GM21825 (cell line): ENCODE results near the gene SLC46A1.
A peak's percentile ranks its signal among the peaks of the same experiment; 100 is the strongest.
"Not testable (repeated sequence)": the region's sequence is repeated elsewhere in the genome, so short reads cannot be mapped to it uniquely, and the experiment has no call there.

Experiments used
- ATAC-seq: cut with Tn5 transposase; IDR thresholded peaks from one replicate; pipeline ENCODE4 v1.9.1; 2021; ENCODE audit warnings: mild to moderate bottlenecking, moderate library complexity; ENCODE audit not compliant: unreplicated experiment

Gene SLC46A1

GRCh38 chr17:28405632-28406472 lies at the start of gene SLC46A1:
TSS of gene SLC46A1 (minus strand) at chr17:28406212. CDS start at chr17:28406114, 98 bp downstream.
- ATAC-seq = peak; percentile 63

DNA sequence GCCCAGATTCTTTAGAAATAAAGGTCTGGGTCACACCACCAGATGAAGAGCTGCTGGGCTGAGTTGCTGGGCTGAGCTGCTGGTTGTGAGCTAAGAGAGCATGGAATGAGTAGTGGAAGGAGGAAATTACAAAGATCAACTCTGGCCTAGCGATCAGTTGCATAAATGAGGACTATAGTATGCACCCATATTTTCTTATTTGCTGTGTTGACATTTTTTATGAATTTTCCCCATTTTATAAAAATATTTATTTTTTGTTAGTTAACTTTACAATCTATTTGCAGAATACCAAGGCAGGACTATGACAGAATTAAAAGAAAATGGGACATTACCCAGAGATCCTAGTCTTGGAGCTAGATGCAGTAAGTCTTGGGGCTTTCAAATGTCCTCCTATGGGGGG lies 43.8 kb upstream of the SLC46A1 start:
- ATAC-seq = no peak

DNA sequence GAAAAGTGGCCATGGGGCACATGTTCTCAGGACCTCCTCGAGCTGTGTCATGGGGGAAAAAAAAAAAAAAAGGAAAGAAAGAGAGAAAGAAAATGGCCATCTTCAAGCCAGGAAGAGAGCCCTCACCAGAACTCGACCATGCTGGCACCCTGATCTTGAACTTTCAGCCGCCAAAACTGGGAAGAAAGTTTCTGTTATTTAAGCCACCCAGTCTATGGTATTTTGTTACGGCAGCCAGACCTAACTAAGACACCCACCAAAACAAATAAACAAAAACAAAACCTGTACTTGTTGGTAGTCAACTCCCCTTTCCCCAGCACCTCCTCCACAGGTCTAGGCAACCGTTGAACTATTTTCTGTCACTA lies 41.4 kb upstream of the SLC46A1 start:
- ATAC-seq = no peak

DNA sequence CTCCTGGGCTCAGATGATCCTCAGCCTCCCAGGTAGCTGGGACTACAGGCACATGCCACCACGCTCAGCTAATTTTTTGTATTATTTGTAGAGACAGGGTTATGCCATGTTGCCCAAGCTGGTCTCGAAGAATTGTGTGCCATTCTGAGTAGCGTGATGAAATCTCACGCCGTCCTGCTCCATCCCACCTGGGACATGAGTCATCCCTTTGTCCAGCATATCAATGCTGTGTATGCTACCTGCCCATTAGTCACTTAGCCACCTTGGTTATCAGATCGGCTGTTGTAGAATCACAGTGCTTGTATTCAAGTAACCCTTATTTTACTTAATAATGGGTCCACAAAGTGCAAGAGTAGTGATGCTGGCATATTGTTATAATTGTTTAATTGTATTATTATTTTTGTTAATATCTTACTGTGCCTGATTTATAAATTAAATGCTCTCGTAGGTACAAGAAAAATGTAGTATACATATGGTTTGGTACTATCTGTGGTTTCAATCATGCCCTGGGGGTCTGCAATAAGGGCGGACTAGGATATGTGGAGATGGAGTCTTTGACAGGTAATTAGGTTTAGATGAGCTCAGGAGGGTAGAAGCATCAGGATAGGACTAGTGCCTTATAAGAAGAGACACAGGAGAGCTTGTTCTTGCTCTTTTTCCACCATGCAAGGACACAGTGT lies 40.8 kb upstream of the SLC46A1 start:
- ATAC-seq = no peak

- no peak for ATAC-seq
Measured at GRCh38 chr17:28443901-28444638, 38.1 kb upstream of the SLC46A1 start.

GRCh38 chr17:28434326-28434725 lies 28.3 kb upstream of the SLC46A1 start:
- ATAC-seq = not testable (repeated sequence)

- ATAC-seq = no peak
Measured at GRCh38 chr17:28433721-28434120, 27.7 kb upstream of the SLC46A1 start.

GRCh38 chr17:28427982-28428381 lies 22.0 kb upstream of the SLC46A1 start:
- not testable (repeated sequence) for ATAC-seq

- ATAC-seq = no peak
Measured at GRCh38 chr17:28427371-28427770, 21.4 kb upstream of the SLC46A1 start.

GRCh38 chr17:28426081-28426519 lies 20.1 kb upstream of the SLC46A1 start:
- ATAC-seq = no peak

DNA sequence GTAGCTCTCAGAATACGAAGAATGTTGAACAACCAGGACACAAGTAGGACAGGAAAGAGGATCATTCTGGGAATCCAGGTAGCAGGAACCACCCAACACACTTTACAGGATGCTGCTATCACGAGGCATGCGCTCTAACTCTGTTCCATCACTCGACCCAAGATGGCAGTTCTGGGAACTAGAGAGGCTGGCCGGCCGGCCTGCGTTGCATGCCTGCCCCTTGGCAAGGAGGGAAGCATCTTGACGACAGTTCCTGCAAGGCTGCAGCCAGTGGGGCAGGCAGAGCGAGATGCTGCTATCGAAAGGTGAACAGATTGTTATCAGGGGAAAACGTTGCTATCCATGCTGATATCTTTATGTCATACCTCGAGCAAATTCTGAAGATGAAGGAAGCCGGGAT lies 19.2 kb upstream of the SLC46A1 start:
- ATAC-seq = no peak

- ATAC-seq = no peak
Measured at GRCh38 chr17:28421787-28422305, 15.8 kb upstream of the SLC46A1 start.

DNA sequence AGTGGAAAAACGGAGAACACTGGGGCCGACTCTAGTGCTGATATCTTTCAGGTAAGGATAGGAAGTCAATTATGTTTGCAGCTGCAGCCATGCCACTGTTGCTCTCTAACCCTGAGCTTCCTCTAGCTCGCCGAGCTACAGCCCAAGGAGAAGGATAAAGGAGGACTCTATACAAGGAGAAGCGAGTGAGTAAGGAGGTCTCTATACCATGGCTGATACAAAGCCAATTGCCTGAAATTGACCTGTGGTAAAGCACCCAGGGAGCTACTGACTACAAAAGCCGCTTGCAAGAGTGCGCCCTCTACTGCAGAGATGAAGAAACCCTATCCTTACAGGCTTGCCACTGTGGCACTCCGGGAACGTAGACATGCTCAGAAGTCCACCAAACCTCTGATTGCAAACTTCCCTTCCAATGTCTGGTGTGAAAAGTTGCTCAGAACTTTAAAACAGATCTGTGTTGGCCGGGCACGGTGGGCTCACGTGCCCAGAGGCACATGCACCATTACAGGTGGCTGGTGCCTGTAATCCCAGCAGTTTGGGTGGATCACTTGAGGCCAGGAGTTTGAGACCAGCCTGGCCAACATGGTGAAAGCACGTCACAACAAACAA lies 10.8 kb upstream of the SLC46A1 start:
- ATAC-seq = no peak

DNA sequence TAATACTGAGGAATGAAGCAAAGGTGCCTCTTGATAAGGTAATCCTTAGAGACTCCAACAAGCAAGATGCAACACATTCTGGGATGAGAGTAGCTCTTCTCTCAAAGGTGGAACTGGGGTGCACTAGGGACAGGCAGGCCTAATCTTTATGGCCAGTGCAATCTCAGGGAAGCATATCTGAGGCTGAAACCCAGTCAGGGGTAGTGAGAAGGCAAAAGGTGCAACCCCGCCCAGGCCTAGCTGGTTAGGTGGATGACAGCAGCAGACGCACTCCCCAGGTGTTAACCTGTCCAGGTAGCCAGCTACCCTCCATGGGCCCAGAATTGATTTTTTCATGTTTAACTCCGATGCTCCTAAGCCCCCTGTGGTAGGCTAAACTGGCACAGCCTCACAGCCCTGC lies 9.9 kb upstream of the SLC46A1 start:
- ATAC-seq = no peak

DNA sequence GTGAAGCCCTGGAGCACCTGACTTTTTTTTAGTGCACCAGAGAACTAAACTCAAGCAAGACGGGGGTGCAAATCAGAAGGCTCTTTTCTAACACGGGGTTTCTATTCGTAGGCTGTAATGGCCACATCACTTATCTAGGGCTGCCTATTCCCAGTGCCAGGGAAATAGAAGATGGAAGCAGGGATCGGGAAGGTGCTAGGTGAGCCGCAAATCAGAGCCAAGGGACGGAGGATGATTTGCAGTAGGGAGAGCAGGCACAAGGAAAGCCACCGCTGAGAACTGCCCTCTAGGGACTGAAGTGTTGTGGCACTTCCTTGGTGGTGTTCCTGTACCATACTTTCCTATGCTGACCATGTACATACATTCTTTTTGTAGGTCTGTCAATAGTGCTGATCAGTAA lies 7.8 kb upstream of the SLC46A1 start:
- no peak for ATAC-seq

GRCh38 chr17:28412099-28412498 lies 6.1 kb upstream of the SLC46A1 start:
- ATAC-seq = no peak

GRCh38 chr17:28407974-28408306 lies 1.9 kb upstream of the SLC46A1 start:
- ATAC-seq = no peak

DNA sequence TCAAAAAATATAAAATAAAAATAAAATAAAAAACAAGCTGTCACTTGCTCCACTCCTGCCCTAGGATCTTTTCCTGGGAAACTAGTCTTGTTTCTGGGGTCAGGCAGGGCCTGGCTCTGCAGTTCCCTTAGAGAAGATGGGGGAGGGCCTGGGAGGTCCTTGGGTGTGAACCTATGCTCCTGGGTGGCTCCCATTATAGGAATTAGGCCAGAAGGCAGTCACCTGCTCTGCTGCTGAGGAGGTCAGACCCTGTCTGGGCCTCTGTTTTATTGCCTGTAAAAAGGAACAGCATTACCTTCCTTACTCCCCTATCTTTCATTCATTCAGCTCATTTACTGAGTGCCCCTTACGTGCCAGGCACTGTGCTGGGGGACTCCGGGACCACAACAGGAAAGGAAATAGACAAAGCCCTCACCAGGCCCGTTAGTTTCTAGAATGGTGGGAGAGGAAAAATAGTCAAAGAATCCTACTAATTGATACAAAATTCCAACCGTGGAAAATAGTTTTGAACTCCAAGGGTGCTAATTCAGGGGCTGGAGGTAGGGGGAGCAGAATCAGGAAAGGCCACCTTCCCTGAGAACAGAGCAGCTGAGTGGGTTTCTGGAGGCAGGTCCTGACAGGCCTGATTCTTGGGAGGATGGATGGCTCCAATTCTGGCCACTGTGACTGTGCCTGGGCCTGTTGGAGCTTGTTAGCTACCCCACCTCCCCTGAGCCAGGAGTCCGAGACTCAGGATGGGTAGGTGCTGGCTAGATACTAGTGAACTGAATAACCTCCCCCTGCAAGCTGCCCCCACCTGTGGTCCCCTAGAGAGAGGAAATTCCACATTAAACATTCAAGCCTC lies 1.3 kb upstream of the SLC46A1 start:
- ATAC-seq = no peak

DNA sequence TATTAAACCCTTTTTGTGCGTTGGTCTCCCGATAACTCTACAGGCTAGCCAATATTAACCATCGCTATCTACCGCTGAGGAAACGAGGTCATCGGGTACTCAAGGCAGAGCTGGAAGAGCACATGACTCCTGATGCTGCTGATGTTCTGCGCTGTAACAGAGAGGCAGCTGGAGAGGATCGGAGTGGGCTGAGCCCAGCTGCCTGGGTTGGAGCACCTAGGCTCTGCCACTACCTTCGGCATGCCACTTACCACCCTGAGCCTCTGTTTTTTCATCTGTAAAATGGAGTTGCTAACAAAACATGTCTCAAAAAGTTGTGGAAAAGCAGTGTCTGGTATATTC lies 432 bp upstream of the SLC46A1 start:
- no peak for ATAC-seq

- ATAC-seq = no peak
Measured at GRCh38 chr17:28404812-28405570, 1.0 kb downstream of the SLC46A1 start.
